Spleen (tissue), 11 donors: ENCODE results near the gene SDHAF2. TPM values are rescaled to one million over a fixed set of nuclear protein-coding genes. Genes with fewer than 3 reads are reported as not detected.

Experiments used
- DNase-seq: peaks from one replicate; pipeline ENCODE4 v3.0.0-alpha.2; 2020
- H3K27ac ChIP-seq, 8 donors: fragments of 200-600 bp; sonication (generic) in 7 of 8; 1 replicate in 4 of 8; 2 replicates in 4 of 8; pipeline versions ENCODE4 v1.5.0 to v1.8.0; 2016 to 2021; ENCODE audit warnings: inconsistent platforms in 4 of 8, mild to moderate bottlenecking in 4 of 8, moderate library complexity in 1 of 8
- H3K27me3 ChIP-seq, 7 donors: fragments of 200-600 bp; sonication (generic) in 6 of 7; replicated peaks in 1 of 7; 1 replicate in 4 of 7; 2 replicates in 3 of 7; pipeline versions ENCODE4 v1.5.0 to v1.8.0; 2016 to 2021; ENCODE audit warnings: inconsistent platforms in 3 of 7, mild to moderate bottlenecking in 1 of 7
- H3K36me3 ChIP-seq, 6 donors: fragments of 200-600 bp; sonication (generic) in 5 of 6; 1 replicate in 4 of 6; 2 replicates in 2 of 6; pipeline versions ENCODE4 v1.5.0 to v1.8.0; 2016 to 2021; ENCODE audit warnings: inconsistent platforms in 2 of 6
- H3K4me1 ChIP-seq, 6 donors: fragments of 200-600 bp; sonication (generic) in 5 of 6; 1 replicate in 3 of 6; 2 replicates in 3 of 6; pipeline versions ENCODE4 v1.5.0 to v1.8.0; 2016 to 2021; ENCODE audit warnings: inconsistent platforms in 3 of 6
- H3K4me3 ChIP-seq, 8 donors: fragments of 200-600 bp; sonication (generic) in 7 of 8; 1 replicate in 4 of 8; 2 replicates in 4 of 8; pipeline versions ENCODE4 v1.5.0 to v1.8.0; 2016 to 2021; ENCODE audit warnings: inconsistent platforms in 4 of 8, mild to moderate bottlenecking in 4 of 8, moderate library complexity in 2 of 8
- H3K9me3 ChIP-seq, 8 donors: fragments of 200-600 bp; sonication (generic) in 7 of 8; 1 replicate in 4 of 8; 2 replicates in 4 of 8; pipeline versions ENCODE4 v1.5.0 to v1.8.0; 2016 to 2021; ENCODE audit warnings: inconsistent platforms in 4 of 8
- POLR2A ChIP-seq, 3 donors: fragments of 450-650 bp; IDR thresholded peaks; one replicate each; pipeline ENCODE4 v1.5.1; 2017; ENCODE audit warnings: antibody characterized with exemption in 3 of 3, mild to moderate bottlenecking in 1 of 3
- POLR2AphosphoS5 ChIP-seq, 3 donors: sonication (generic); formaldehyde crosslinking; IDR thresholded peaks; one replicate each; pipeline ENCODE4 v1.5.1; 2017; ENCODE audit warnings: antibody characterized with exemption in 3 of 3
- WGBS, 5 donors: extraction: QIAGEN DNeasy Blood & Tissue Kit in 3 of 5; methylation state at CpG; one replicate each; pipeline versions ENCODE4 v1.1.5 to v1.1.7; 2013 to 2018; 5-methylcytosine and 5-hydroxymethylcytosine counted together
- intact Hi-C: fragments of 100-400 bp; cut with DNase I; formaldehyde crosslinking; loops from one replicate; pipeline ENCODE4 v1.15.0; 2023; ENCODE audit warnings: low total_unique reads
- polyA plus RNA-seq, 3 donors: library from polyadenylated mRNA; stranded (reverse); fragments of 200-250 nt; gene quantifications; one replicate each; pipeline ENCODE4 v1.2.1, GENCODE V29; 2013
- total RNA-seq, 7 donors: library from RNA; depleted of rRNA in 3 of 7; stranded (reverse); fragments of >200 nt in 3 of 7; fragmentation: NEBNext Ultra II Directional in 4 of 7; extraction: Animal tissue kit (Norgen Biotek cat#: 25700) in 4 of 7; gene quantifications; one replicate each; pipeline versions ENCODE4 v1.1.0 to v1.2.1, GENCODE V29; 2016 to 2021
- TF ChIP-seq, protein P1 (sequence below), 11 experiments: fragments of 200-600 bp in 7 of 11; fragments of 450-650 bp in 4 of 11; sonication (generic) in 4 of 11; IDR thresholded peaks in 8 of 11; conservative IDR thresholded peaks in 3 of 11; 1 replicate in 7 of 11; 2 replicates in 4 of 11; pipeline versions ENCODE4 v1.4.0 to v1.8.0; 2016 to 2021; ENCODE audit warnings: antibody characterized with exemption in 11 of 11, inconsistent platforms in 4 of 11, mild to moderate bottlenecking in 1 of 11
- donor health status: healthy with polysubstance abuse.
- donor health status: DM: no; HTN: no; CAD: no; lungs with moderate emphysema.
- donor health status: DM: no; HTN: no; CAD: no.
- donor health status: Bipolar disorder and iron deficiency.
- donor health status: healthy.
- donor health status: DM: no; HTN: no; CAD: no.
- donor health status: DM: yes; HTN: yes; CAD: no.

Gene SDHAF2
- total and polyA plus RNA-seq, 10 donors: 39.8 to 74.2 (median 53.6) TPM

DNA sequence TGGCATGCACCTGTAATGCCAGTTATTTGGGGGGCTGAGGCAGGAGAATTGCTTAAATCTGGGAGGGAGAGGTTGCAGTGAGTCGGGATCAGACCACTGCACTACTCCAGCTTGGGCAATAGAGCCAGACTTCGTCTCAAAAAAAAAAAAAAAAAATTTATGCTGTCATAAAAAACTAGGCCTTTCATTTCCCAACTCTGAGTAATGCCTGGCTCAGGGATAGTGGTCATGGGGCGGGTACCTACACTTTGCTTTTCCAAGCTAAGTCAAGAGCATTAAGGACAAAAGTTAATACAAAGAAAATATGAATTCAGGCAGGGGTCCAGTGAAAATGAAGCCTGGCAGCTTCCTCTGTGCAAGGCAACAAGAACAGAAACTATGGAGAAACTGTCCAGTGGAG is 16.4 kb upstream of the SDHAF2 start:
- TF ChIP-seq POLR2A (IDR thresholded peaks at IDR 0.05): no peak
- no peak for TF ChIP-seq POLR2AphosphoS5 (IDR thresholded peaks at IDR 0.05)
- TF ChIP-seq, protein P1, sequence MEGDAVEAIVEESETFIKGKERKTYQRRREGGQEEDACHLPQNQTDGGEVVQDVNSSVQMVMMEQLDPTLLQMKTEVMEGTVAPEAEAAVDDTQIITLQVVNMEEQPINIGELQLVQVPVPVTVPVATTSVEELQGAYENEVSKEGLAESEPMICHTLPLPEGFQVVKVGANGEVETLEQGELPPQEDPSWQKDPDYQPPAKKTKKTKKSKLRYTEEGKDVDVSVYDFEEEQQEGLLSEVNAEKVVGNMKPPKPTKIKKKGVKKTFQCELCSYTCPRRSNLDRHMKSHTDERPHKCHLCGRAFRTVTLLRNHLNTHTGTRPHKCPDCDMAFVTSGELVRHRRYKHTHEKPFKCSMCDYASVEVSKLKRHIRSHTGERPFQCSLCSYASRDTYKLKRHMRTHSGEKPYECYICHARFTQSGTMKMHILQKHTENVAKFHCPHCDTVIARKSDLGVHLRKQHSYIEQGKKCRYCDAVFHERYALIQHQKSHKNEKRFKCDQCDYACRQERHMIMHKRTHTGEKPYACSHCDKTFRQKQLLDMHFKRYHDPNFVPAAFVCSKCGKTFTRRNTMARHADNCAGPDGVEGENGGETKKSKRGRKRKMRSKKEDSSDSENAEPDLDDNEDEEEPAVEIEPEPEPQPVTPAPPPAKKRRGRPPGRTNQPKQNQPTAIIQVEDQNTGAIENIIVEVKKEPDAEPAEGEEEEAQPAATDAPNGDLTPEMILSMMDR (IDR thresholded peaks at IDR 0.05 in 8 of 11, conservative IDR thresholded peaks at IDR 0.05 in 3 of 11): no peak
- Histone ChIP-seq H3K36me3 (peaks cover 5 to 100% (median 97%) of the 10 kb centered on the region in 6 donors), H3K27me3 (no peaks in the 10 kb centered on the region), H3K4me1 (peaks cover 0 to 31% (median 17%) of the 10 kb centered on the region in 6 donors), H3K9me3 (no peaks in the 10 kb centered on the region), H3K4me3 (no peak overlapping the region), H3K27ac (no peak overlapping the region)
- WGBS, 5 donors: 81 to 100% (median 84%) methylated on average over 3 of the region's 3 CpGs
- intact Hi-C loops: no loop called here
- DNase-seq: no peak

DNA sequence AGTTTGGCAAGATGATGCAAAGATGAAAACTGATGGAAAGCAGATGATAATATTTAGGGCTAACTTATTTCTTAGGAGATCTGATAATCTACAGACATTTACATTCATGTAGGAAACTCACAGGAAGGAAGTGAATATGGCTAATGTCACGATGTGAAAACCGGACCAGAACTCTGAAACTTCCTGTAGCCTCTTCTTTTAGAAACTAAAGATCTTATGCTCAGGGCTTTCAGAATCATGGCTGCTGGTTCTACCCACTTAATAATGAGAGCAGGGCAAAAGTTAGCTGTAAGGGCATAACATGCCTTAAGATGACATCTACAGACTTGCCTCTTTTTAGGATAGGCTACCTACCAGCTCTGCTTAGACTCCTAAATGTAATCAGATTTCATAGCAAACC is 15.4 kb upstream of the SDHAF2 start:
- Histone ChIP-seq H3K36me3 (peaks cover 5 to 100% (median 97%) of the 10 kb centered on the region in 6 donors), H3K4me3 (no peak overlapping the region), H3K27ac (peak overlapping the region in 7 of 8 donors; percentile 12 to 72 (median 24)), H3K4me1 (peaks cover 0 to 38% (median 19%) of the 10 kb centered on the region in 6 donors), H3K9me3 (no peaks in the 10 kb centered on the region), H3K27me3 (no peaks in the 10 kb centered on the region)
- intact Hi-C loops: no loop called here
- 16 to 47% (median 30%) methylated on average over 2 of the region's 2 CpGs for WGBS, 5 donors
- TF ChIP-seq, protein P1 (IDR thresholded peaks at IDR 0.05 in 8 of 11, conservative IDR thresholded peaks at IDR 0.05 in 3 of 11): no peak
- no peak for DNase-seq

DNA sequence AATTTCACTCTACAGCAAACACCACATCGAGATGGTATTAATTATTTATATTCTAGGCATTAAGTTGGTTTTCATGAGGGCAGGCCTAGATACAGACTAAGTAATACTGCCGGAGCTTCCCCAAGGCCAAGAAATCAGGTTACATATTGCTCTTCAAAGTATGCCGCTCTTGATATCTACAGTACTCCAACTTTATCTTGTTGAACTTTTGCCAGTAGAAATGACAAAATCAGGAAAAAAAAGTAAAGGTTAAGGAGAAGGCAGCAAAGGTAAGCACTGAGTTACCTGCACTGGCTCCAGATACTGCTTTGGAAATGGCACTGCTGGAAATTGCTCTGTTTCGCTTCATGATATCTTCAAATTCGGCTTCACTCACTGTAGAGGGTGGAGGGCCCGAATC is 14.5 kb upstream of the SDHAF2 start:
- Histone ChIP-seq H3K4me1 (peaks cover 0 to 42% (median 19%) of the 10 kb centered on the region in 6 donors), H3K27ac (peak overlapping the region in 1 of 8 donors; percentile 72), H3K27me3 (no peaks in the 10 kb centered on the region), H3K36me3 (peaks cover 5 to 100% (median 98%) of the 10 kb centered on the region in 6 donors), H3K9me3 (no peaks in the 10 kb centered on the region), H3K4me3 (no peak overlapping the region)
- WGBS, 5 donors: 93 to 99% (median 97%) methylated on average over 6 of the region's 6 CpGs
- intact Hi-C loops: no loop called here
- TF ChIP-seq POLR2AphosphoS5 (IDR thresholded peaks at IDR 0.05) (no peak), POLR2A (IDR thresholded peaks at IDR 0.05) (no peak)
- TF ChIP-seq, protein P1 (IDR thresholded peaks at IDR 0.05 in 8 of 11, conservative IDR thresholded peaks at IDR 0.05 in 3 of 11): no peak
- no peak for DNase-seq

- TF ChIP-seq POLR2AphosphoS5 (IDR thresholded peaks at IDR 0.05): no peak
- TF ChIP-seq, protein P1 (IDR thresholded peaks at IDR 0.05 in 8 of 11, conservative IDR thresholded peaks at IDR 0.05 in 3 of 11): no peak
- TF ChIP-seq POLR2A (IDR thresholded peaks at IDR 0.05): no peak
- H3K9me3 ChIP-seq: no peaks in the 10 kb centered on the region
- DNase-seq: no peak
- intact Hi-C loops: no loop called here
- no peaks in the 10 kb centered on the region for H3K27me3 ChIP-seq
- 82 to 91% (median 88%) methylated on average over 3 of the region's 3 CpGs for WGBS, 5 donors
- peak overlapping the region in 1 of 8 donors; percentile 41 for H3K4me3 ChIP-seq
- H3K27ac ChIP-seq: peak overlapping the region in 6 of 8 donors; percentile 48 to 85 (median 72)
- peaks cover 0 to 56% (median 19%) of the 10 kb centered on the region in 6 donors for H3K4me1 ChIP-seq
- peaks cover 2 to 100% (median 95%) of the 10 kb centered on the region in 6 donors for H3K36me3 ChIP-seq
Observed at GRCh38 chr11:61416941-61417340, 13.0 kb upstream of the SDHAF2 start.
